HG03558 (cell line): ENCODE measurements around the gene GTF2I.
"Not testable (repeated sequence)": the region's sequence is repeated elsewhere in the genome, so short reads cannot be mapped to it uniquely, and the experiment has no call there.

Source experiments
- ATAC-seq: cut with Tn5 transposase; IDR thresholded peaks from one replicate; pipeline ENCODE4 v1.9.1; 2021; ENCODE audit warnings: moderate number of reproducible peaks; ENCODE audit not compliant: unreplicated experiment; ENCODE audit errors: extremely low read depth

The GTF2I gene

DNA sequence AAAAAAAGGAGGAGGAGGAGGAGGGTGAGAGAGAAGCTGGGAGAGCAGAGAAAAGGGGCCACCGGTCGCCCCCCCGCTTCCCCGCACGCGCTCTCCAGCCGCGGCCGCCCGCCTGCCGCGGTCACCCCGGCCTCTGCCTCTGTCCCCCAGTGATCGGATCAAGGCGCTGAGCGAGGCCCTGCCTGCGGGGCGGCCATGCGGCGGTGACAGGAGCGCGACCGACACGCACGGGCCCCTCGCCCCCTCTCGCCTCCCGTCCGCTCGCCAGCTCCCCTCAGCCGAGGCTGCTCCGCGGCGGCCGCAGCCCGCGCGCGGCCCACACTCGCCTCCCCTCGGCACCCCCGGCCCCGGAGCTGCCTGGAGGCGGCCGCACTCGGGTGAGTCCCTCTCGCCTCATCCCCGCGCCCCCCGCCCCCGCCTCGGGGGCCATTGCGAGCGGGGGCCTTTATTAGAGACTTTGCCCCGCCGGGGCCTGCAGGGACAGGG lies at the start of gene GTF2I:
TSS of gene GTF2I (plus strand) at position 27 of the 486 bp plus-strand sequence. CDS start 31,411 bp downstream, outside the sequence.
- ATAC-seq = peak; percentile 2

DNA sequence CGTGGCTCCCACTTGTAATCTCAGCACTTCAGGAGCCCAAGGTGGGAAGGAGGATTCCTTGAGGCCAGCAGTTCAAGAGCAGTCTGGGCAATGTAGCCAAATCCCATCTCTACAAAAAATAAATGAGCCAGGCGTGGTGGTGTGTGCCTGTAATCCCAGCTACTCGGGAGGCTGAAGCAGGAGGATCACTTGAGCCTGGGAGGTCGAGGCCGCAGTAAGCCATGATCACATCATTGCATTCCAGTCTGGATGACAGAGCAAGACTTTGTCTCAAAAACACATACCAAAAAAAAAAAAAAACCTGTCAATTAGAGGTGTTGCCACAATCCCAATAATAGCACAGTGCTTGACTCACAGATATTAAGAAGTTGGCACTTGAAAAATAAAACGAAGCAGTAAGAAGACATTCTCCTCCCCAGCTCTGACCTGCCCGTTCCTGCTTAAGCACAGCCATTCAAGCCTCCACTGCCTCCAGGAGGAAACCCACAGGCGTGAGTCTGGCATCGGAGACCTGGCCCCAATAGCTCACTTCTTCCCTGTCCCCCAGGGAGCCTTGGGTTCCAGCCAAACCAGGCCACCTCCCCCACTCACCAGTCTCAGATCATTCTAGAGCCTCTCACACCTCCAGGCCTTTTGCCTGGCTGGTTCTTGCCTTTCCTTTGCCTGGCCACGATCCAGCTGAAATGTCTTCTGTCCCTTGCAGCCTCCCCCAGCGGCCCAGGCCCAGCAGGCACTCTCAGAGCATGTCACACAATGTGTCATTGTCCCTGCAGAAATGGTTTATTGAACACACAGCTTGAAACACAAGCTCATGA lies 45.3 kb upstream of the GTF2I start:
- ATAC-seq = no peak

DNA sequence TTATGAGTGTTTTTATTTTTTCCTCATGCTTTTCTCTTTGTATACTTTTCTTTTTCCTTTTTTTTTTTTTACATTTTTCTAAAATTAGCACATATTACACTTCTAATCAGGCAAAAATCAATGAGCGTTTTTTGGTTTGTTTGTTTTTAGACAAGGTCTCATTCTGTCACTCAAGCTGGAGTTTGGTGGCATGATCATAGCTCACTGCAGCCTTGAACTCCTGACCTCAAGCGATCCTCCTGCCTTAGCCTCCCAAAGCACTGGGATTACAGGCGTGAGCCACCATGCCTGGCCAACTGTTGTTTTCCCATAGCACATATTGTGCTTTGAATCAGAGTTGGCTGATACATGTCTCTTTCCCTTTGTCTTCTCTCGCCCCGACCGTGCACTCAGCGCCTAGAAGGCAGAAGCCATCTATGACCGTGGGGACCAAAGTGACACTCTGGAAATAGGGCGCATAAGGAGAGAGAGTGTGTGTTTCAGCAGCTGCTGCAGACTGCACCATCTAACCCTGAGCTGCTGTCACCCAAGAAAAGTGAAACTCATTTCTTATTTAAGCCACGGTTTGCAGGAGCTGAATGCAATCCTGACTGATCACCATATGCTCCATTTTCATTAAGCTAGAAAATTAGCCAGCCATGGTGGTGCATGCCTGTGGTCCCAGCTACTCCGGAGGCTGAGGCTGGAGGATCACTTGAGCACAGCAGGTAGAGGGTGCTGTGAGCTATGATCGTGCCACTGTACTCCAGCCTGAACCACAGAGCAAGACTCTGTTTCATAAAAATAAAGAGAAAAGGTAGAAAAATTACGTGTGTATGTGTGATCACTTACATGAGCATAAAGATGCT lies 41.4 kb upstream of the GTF2I start:
- no peak for ATAC-seq

DNA sequence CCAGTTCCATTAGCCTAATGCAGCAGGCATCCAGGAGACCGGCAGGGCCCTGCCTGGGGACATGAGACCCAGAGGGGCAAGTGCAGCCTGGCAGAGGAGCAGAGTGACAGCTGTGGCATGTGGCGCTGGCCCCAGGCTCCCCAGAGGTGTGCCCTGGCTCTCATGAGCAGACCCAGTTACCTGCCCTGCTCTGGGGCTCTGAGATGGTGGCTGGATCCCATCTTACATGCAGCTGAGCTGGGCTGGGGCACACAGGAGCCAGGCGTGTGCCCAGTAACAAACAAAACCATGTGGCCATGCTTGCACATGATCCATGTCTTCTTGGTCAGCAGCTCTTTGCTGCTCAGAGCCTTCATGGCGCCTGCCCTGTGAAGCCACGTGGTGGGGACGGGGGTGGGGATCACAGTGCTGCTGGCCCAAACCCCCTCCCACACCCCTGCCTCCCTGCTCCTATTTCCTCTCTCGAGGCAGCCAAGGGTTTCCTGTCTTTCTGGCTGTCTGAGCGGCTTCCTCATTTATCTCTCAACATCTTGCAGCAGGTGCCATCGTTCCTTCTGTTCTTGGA lies 40.3 kb upstream of the GTF2I start:
- ATAC-seq = no peak

DNA sequence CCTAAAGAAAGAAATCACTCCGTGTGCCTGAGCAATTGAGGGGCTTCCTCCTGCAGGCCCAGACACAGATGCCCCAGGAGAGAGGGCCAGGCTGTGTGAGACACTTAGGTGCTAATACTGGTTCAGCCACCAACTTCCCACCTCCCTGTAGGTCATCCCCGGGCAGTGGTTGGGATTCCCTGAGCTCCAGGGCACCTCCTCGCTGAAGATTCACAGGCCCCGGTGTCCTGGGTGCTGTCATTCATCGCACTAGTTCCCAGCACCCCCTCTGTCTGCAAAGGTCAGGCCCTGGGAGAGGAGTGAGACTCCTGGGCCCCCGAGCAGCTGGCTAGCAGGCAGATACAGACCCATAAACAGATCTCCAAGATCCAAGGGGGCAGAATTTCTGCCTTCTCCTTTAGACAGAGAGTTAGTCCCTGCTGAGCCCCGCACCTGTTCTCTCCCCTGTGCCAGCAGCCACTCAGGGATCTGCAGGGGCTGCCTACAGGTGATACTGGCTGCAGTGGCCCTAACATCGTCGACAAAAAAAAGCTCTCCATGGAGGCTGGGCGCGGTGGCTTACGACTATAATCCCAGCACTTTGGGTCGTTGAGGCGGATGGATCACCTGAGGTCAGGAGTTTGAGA lies 38.2 kb upstream of the GTF2I start:
- ATAC-seq = no peak

DNA sequence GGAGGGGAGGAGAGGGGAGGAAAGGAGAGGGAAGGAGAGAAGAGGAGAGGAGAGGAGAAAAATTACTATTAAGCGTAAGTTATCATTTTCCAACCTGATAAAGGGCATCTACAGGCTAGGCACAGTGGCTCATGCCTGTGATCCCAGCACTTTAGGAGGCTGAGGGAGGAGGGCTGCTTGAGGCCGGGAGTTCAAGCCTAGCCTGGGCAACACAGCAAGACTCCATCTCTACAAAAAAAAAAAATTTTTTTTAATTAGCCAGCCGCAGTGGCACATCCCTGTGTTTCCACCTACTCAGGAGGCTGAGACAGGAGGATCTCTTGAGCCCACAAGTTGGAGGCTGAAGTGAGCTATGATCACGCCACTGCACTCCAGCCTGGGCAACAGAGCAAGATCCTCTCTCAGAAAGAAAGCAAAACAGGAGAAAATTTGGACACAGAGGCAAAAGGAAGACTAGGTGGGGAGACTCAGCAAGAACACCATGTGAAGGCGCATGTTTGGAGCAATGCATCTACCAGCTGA lies 35.2 kb upstream of the GTF2I start:
- no peak for ATAC-seq

DNA sequence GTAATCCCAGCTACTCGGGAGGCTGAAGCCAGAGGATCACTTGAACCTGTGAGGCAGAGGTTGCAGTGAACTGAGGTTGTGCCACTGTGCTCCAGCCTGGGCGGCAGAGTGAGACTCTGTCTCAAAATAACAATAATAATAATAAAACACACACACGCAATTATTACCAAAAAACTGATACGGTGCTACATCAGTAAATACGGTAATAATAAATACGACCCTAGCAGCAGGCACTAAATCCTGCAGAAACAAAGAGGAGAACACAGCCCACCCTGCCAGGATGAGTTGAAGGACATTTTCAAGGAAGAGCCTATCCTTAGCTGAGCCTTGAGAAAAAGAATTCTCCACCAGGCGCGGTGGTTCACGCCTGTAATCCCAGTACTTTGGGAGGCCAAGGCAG lies 34.4 kb upstream of the GTF2I start:
- ATAC-seq = no peak

DNA sequence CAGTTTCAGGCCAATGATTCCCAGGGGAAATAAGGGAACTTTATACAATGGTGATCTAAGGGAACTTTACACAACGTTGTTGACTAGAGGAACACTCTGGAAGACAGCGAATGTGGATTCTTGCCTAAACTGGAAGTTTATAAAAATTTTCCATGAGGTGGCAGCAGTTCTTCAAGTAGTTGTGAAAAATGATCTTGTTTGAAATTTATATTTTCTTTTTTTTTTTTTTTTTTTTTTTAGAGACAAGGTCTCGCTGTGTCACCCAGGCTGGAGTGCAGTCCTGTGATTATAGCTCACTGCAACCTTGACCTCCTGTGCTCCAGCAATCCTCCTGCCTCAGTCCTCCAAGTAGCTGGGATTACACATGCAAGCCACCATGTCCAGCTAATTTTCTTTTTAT lies 32.1 kb upstream of the GTF2I start:
- no peak for ATAC-seq

DNA sequence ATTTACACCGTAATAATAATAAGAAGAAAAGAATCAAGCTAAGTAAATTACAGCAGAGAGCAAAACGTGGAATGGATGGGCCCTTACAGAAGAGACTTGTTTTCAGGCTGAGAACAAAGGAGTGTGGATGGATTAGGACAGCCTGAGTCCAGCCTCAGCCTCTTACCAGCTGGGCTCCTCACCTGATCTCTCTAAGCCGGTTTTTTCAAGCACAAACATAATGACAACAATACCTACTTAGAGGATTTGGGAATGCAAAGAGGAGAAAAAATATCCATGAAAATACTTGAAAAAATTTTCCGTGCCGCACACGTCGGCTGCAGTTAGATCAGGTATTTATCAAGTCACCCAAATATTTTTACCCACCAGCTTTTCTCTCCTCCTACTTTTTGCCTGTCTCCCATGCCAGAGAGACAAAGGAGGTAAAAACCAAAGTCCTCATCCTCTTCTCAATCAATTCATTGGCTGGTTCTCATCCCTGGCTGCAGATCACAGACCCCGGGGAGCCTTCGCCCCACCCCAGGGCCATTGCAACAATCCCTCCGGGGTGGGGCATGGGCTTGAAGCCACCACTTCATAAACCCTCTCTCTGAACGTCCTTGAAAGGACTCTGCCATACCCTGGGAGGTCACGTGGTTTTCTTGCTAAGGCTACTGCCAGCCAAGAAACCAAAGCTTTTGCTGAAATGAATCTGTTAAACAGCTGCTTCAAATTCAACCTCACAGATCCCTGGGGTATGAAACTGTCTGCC lies 29.7 kb upstream of the GTF2I start:
- no peak for ATAC-seq

DNA sequence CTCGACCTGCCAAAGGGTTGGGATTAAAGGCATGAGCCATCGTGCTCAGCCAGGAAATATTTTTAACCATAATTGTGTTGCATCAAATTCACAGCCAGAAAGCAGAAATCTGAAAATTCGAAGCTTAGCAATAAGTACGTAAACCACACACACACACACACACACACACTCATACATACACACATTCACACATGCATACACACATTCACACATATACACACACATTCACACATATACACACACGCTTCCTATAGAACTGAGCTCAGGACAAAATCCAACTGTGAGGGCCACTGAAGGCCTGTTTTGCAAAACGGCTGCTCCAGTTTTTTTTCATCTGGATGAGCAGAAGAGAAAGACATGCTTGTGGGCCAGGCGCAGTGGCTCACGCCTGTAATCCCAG lies 25.0 kb upstream of the GTF2I start:
- ATAC-seq = no peak

DNA sequence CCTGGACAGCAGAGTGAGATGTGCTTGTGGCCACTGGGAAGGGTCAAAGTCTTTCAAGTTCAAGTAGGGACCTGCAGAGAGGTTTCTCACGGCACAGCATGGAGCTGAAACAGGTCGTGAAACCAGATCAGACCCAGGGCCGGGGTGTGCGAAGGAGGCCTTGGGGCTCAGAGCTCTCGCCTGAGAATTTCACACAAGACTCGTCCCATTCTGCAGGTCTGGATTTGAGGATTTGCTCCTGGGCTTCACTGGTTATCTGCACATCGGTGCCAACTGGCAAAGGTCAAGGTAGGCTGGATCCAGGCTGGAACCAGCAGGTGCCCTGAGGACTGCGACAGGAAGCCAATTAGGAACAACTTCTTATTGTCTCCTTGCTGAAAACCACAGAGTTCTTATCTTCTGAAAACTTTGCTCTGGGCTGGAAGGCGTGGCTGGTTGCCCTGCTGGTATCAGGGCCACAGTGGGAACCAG lies 24.0 kb upstream of the GTF2I start:
- no peak for ATAC-seq

DNA sequence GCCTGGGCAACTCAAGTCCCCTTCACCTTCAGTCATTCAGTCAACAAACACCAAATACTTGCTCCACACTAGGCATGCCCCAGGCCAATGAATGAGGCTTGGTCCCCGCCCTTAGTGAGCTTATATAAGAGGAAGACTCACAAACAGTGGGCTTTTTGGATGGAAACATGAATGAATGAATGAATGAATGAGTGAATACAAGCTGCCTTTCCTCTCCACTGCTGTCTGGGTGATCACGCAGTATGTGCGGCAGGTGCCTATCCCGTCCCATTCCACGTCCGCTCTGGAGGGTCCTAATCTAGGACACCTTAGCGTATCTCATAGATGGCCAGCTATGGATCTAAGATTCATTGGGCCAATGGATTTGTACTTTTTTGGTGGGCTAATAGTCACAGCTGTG lies 19.8 kb upstream of the GTF2I start:
- no peak for ATAC-seq

DNA sequence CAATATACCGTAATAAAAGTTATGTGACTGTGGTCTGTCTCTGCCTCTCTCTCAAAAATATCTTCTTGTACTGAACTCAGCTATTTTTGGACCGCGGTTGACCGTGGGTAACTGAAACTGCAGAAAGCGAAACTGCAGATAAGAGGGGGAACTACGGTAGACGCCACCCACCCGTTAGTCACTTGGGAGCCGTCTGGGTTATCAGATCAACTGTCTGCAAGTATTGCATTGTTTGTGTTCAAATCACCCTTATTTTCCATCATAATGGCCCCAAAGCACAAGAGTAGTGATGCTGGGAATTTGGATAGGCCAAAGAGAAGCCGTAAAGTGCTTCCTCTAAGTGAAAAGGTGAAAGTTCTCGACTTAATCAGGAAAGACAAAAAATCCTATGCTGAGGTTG lies 7.5 kb upstream of the GTF2I start:
- peak; percentile 47 for ATAC-seq

DNA sequence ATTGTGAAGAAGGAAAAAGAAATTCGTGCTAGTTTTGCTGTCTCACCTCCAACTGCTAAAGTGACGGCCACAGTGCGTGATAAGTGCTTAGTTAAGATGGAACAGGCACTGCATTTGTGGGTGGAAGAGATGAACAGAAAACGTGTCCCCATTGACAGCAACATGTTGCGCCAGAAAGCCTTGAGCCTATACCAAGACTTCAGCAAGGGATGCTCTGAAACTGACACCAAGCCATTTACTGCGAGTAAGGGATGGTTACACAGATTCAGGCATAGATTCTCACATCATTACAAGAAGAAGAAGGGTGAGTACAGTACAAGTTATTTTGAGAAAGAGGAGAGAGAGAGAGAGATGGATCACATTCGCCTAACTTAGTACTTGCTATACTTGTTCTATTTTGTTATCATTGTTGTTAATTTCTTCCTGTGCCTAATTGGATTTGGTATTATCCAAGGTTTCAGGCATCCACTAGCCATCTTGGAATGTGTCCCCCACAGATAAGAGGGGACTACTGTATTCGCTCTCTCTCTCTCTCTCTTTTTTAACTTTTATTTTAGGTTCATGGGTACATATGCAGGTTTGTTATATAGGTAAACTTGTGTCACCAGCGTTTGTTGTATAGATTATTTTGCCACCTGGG lies 6.9 kb upstream of the GTF2I start:
- peak; percentile 29 for ATAC-seq

DNA sequence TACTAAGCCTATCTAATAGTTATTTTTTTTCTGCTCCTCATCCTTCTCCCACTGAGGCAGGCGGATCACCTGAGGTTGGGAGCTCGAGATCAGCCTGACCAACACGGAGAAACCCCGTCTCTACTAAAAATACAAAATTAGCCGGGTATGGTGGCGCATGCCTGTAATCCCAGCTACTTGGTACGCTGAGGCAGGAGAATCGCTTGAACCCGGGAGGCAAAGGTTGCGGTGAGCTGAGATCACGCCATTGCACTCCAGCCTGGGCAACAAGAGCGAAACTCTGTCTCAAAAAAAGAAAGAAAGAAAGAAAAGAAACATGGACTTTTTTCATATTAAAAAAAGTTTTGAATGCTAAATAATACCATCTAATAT lies 6.4 kb upstream of the GTF2I start:
- ATAC-seq = not testable (repeated sequence)

DNA sequence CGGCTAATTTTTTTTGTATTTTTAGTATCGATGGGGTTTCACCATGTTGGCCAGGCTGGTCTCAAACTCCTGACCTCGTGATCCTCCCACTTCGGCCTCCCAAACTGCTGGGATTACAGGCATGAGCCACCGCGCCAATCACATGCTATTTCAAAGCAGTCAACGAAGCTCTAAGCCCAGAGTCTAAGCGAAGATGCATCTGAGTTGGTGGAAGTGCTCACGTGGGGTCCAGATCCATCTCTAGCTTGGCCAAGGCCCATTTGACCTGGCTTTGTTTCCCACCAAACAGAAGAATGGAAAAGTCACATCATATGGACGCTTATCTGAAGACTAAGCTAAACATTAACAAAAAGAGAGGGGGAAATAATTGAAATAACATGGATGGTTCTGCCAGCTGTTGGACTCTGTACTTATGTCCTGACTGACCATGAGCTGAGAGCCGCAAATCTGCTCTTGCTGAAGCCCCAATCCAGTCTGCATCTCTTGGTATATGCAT lies 3.8 kb upstream of the GTF2I start:
- no peak for ATAC-seq

DNA sequence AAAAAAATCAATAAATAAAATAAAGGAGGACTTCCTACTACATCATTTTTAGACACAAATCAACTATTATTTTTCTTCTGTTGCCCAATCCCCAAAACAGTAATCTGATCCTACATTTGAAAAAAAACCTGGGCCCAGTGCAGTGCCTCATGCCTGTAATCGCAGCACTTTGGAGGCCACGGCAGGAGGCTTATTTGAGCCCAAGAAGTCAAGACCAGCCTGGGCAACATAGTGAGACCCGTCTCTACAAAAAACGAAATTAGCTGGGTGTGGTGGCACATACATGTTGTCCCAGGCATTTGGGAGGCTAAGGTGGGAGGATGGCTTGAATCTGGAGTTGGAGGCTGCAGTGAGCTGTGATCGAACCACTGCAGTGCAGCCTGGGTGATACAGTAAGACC lies 2.7 kb upstream of the GTF2I start:
- no peak for ATAC-seq

DNA sequence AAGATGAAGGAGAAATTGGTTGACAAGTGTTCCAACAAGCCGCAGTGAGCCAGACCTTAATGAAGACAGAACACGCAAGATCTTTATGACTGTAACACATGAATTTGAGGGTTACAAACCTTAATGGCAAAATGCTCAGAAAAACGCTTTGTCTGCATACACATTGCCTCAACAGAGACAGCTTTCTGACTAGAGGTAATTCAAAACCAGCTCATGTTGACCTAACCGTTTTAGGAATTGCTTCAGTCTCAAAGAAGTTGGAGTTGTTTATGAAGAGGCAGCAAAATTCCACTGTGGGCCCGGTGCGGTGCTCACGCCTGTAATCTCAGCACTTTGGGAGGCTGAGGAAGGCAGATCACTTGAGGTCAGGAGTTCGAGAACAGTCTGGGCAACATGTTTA lies 2.2 kb upstream of the GTF2I start:
- ATAC-seq = no peak
